ENCODE results near the gene KCNB1.

Gene KCNB1

GRCh38 chr20:49515586-49515985 lies 33.1 kb upstream of the KCNB1 start:
- no peak overlapping the region for H3K9ac ChIP-seq (ENCODE audit: low read depth, low read length)
- 88% methylated on average over 3 of the region's 3 CpGs for WGBS
- H3K4me1 ChIP-seq (ENCODE audit: insufficient read depth, low read length), result no peaks in the 10 kb centered on the region
- no peak overlapping the region for H3K27ac ChIP-seq (ENCODE audit: low read depth, low read length)
- no peak overlapping the region for H3K4me3 ChIP-seq (ENCODE audit: low read length)
- no peaks in the 10 kb centered on the region for H3K27me3 ChIP-seq (ENCODE audit: insufficient read depth, low read length)
- H3K36me3 ChIP-seq (ENCODE audit: insufficient read depth, low read length), result peaks cover 7% of the 10 kb centered on the region; the same call in 1 of the 2 replicates
- no peaks in the 10 kb centered on the region for H3K9me3 ChIP-seq (ENCODE audit: insufficient read depth, low read depth, low read length)

GRCh38 chr20:49513517-49513916 lies 31.0 kb upstream of the KCNB1 start:
- Histone ChIP-seq H3K27ac (ENCODE audit: low read depth, low read length) (no peak overlapping the region), H3K36me3 (ENCODE audit: insufficient read depth, low read length) (peaks cover 8% of the 10 kb centered on the region; the same call in 1 of the 2 replicates), H3K4me3 (ENCODE audit: low read length) (no peak overlapping the region), H3K9ac (ENCODE audit: low read depth, low read length) (no peak overlapping the region), H3K9me3 (ENCODE audit: insufficient read depth, low read depth, low read length) (no peaks in the 10 kb centered on the region), H3K27me3 (ENCODE audit: insufficient read depth, low read length) (no peaks in the 10 kb centered on the region), H3K4me1 (ENCODE audit: insufficient read depth, low read length) (no peaks in the 10 kb centered on the region)
- WGBS, result 98% methylated on average over 2 of the region's 2 CpGs

GRCh38 chr20:49513009-49513408 lies 30.5 kb upstream of the KCNB1 start:
- H3K9ac ChIP-seq (ENCODE audit: low read depth, low read length), result no peak overlapping the region
- no peak overlapping the region for H3K27ac ChIP-seq (ENCODE audit: low read depth, low read length)
- no peaks in the 10 kb centered on the region for H3K27me3 ChIP-seq (ENCODE audit: insufficient read depth, low read length)
- no peak overlapping the region for H3K4me3 ChIP-seq (ENCODE audit: low read length)
- 92% methylated on average over 11 of the region's 11 CpGs for WGBS
- no peaks in the 10 kb centered on the region for H3K9me3 ChIP-seq (ENCODE audit: insufficient read depth, low read depth, low read length)
- H3K4me1 ChIP-seq (ENCODE audit: insufficient read depth, low read length), result no peaks in the 10 kb centered on the region
- peaks cover 8% of the 10 kb centered on the region; the same call in 1 of the 2 replicates for H3K36me3 ChIP-seq (ENCODE audit: insufficient read depth, low read length)

- H3K4me3 ChIP-seq (ENCODE audit: low read length), result no peak overlapping the region
- peaks cover 10% of the 10 kb centered on the region for H3K36me3 ChIP-seq (ENCODE audit: insufficient read depth, low read length)
- no peak overlapping the region for H3K27ac ChIP-seq (ENCODE audit: low read depth, low read length)
- 87% methylated on average over 2 of the region's 2 CpGs for WGBS
- H3K4me1 ChIP-seq (ENCODE audit: insufficient read depth, low read length), result no peaks in the 10 kb centered on the region
- no peaks in the 10 kb centered on the region for H3K27me3 ChIP-seq (ENCODE audit: insufficient read depth, low read length)
- H3K9me3 ChIP-seq (ENCODE audit: insufficient read depth, low read depth, low read length), result no peaks in the 10 kb centered on the region
- no peak overlapping the region for H3K9ac ChIP-seq (ENCODE audit: low read depth, low read length)
Measured at GRCh38 chr20:49511788-49512525, 29.5 kb upstream of the KCNB1 start.

- Histone ChIP-seq H3K27me3 (ENCODE audit: insufficient read depth, low read length) (no peaks in the 10 kb centered on the region), H3K9ac (ENCODE audit: low read depth, low read length) (no peak overlapping the region), H3K9me3 (ENCODE audit: insufficient read depth, low read depth, low read length) (no peaks in the 10 kb centered on the region), H3K4me1 (ENCODE audit: insufficient read depth, low read length) (peaks cover 2% of the 10 kb centered on the region; the same call in 1 of the 2 replicates), H3K36me3 (ENCODE audit: insufficient read depth, low read length) (peaks cover 14% of the 10 kb centered on the region), H3K27ac (ENCODE audit: low read depth, low read length) (no peak overlapping the region), H3K4me3 (ENCODE audit: low read length) (no peak overlapping the region)
- 89% methylated on average over 12 of the region's 12 CpGs for WGBS
Measured at GRCh38 chr20:49510562-49511122, 28.2 kb upstream of the KCNB1 start.

- Histone ChIP-seq H3K4me1 (ENCODE audit: insufficient read depth, low read length) (peaks cover 7% of the 10 kb centered on the region; the same call in 1 of the 2 replicates), H3K27ac (ENCODE audit: low read depth, low read length) (no peak overlapping the region), H3K4me3 (ENCODE audit: low read length) (no peak overlapping the region), H3K36me3 (ENCODE audit: insufficient read depth, low read length) (peaks cover 10% of the 10 kb centered on the region), H3K27me3 (ENCODE audit: insufficient read depth, low read length) (no peaks in the 10 kb centered on the region), H3K9me3 (ENCODE audit: insufficient read depth, low read depth, low read length) (no peaks in the 10 kb centered on the region), H3K9ac (ENCODE audit: low read depth, low read length) (no peak overlapping the region)
- 76% methylated on average over 14 of the region's 14 CpGs for WGBS
Measured at GRCh38 chr20:49508435-49509199, 26.1 kb upstream of the KCNB1 start.

GRCh38 chr20:49507741-49508434 lies 25.4 kb upstream of the KCNB1 start:
- WGBS, result 93% methylated on average over 21 of the region's 21 CpGs
- Histone ChIP-seq H3K36me3 (ENCODE audit: insufficient read depth, low read length) (peaks cover 10% of the 10 kb centered on the region), H3K4me3 (ENCODE audit: low read length) (no peak overlapping the region), H3K9me3 (ENCODE audit: insufficient read depth, low read depth, low read length) (no peaks in the 10 kb centered on the region), H3K9ac (ENCODE audit: low read depth, low read length) (no peak overlapping the region), H3K27me3 (ENCODE audit: insufficient read depth, low read length) (no peaks in the 10 kb centered on the region), H3K27ac (ENCODE audit: low read depth, low read length) (no peak overlapping the region), H3K4me1 (ENCODE audit: insufficient read depth, low read length) (peaks cover 7% of the 10 kb centered on the region; the same call in 1 of the 2 replicates)

- Histone ChIP-seq H3K27me3 (ENCODE audit: insufficient read depth, low read length) (no peaks in the 10 kb centered on the region), H3K9me3 (ENCODE audit: insufficient read depth, low read depth, low read length) (no peaks in the 10 kb centered on the region), H3K27ac (ENCODE audit: low read depth, low read length) (no peak overlapping the region), H3K9ac (ENCODE audit: low read depth, low read length) (no peak overlapping the region), H3K4me3 (ENCODE audit: low read length) (no peak overlapping the region), H3K4me1 (ENCODE audit: insufficient read depth, low read length) (peaks cover 7% of the 10 kb centered on the region; the same call in 1 of the 2 replicates), H3K36me3 (ENCODE audit: insufficient read depth, low read length) (peaks cover 7% of the 10 kb centered on the region)
- 51% methylated on average over 9 of the region's 9 CpGs for WGBS
Measured at GRCh38 chr20:49505518-49505917, 23.1 kb upstream of the KCNB1 start.

GRCh38 chr20:49503176-49503575 lies 20.7 kb upstream of the KCNB1 start:
- 71% methylated on average over 6 of the region's 6 CpGs for WGBS
- Histone ChIP-seq H3K27me3 (ENCODE audit: insufficient read depth, low read length) (no peaks in the 10 kb centered on the region), H3K4me1 (ENCODE audit: insufficient read depth, low read length) (peaks cover 7% of the 10 kb centered on the region; the same call in 1 of the 2 replicates), H3K9me3 (ENCODE audit: insufficient read depth, low read depth, low read length) (no peaks in the 10 kb centered on the region), H3K36me3 (ENCODE audit: insufficient read depth, low read length) (peaks cover 6% of the 10 kb centered on the region; the same call in 1 of the 2 replicates), H3K4me3 (ENCODE audit: low read length) (no peak overlapping the region), H3K27ac (ENCODE audit: low read depth, low read length) (no peak overlapping the region), H3K9ac (ENCODE audit: low read depth, low read length) (no peak overlapping the region)

- 88% methylated on average over 3 of the region's 3 CpGs for WGBS
- Histone ChIP-seq H3K4me1 (ENCODE audit: insufficient read depth, low read length) (peaks cover 8% of the 10 kb centered on the region; the same call in 1 of the 2 replicates), H3K4me3 (ENCODE audit: low read length) (no peak overlapping the region), H3K27ac (ENCODE audit: low read depth, low read length) (no peak overlapping the region), H3K36me3 (ENCODE audit: insufficient read depth, low read length) (peaks cover 4% of the 10 kb centered on the region; the same call in 1 of the 2 replicates), H3K27me3 (ENCODE audit: insufficient read depth, low read length) (no peaks in the 10 kb centered on the region), H3K9me3 (ENCODE audit: insufficient read depth, low read depth, low read length) (no peaks in the 10 kb centered on the region), H3K9ac (ENCODE audit: low read depth, low read length) (no peak overlapping the region)
Measured at GRCh38 chr20:49501917-49502316, 19.4 kb upstream of the KCNB1 start.

- Histone ChIP-seq H3K9me3 (ENCODE audit: insufficient read depth, low read depth, low read length) (no peaks in the 10 kb centered on the region), H3K27me3 (ENCODE audit: insufficient read depth, low read length) (no peaks in the 10 kb centered on the region), H3K36me3 (ENCODE audit: insufficient read depth, low read length) (no peaks in the 10 kb centered on the region), H3K4me3 (ENCODE audit: low read length) (no peak overlapping the region), H3K9ac (ENCODE audit: low read depth, low read length) (no peak overlapping the region), H3K4me1 (ENCODE audit: insufficient read depth, low read length) (peaks cover 6% of the 10 kb centered on the region; the same call in 1 of the 2 replicates), H3K27ac (ENCODE audit: low read depth, low read length) (no peak overlapping the region)
- 68% methylated on average over 1 of the region's 1 CpG for WGBS
Measured at GRCh38 chr20:49497398-49497669, 14.9 kb upstream of the KCNB1 start.
